Stimulated activated CD4-positive, alpha-beta T cell treated with anti-CD3 and anti-CD28 coated beads, Interleukin-4, amount 100 ng/mL, for 48 hours (primary cell): Measurements from ENCODE around the gene LRP2BP.
"Not testable (repeated sequence)": the region's sequence is repeated elsewhere in the genome, so short reads cannot be mapped to it uniquely, and the experiment has no call there.

Source experiments
- DNase-seq, 2 donors: peaks; one replicate each; pipeline ENCODE4 v3.0.0-alpha.2; 2020; ENCODE audit warnings: low read depth in 2 of 2

LRP2BP gene

GRCh38 chr4:185395956-185396723, 416 bp upstream of the LRP2BP start:
- DNase-seq, result peak; percentile 92 to 93

DNA sequence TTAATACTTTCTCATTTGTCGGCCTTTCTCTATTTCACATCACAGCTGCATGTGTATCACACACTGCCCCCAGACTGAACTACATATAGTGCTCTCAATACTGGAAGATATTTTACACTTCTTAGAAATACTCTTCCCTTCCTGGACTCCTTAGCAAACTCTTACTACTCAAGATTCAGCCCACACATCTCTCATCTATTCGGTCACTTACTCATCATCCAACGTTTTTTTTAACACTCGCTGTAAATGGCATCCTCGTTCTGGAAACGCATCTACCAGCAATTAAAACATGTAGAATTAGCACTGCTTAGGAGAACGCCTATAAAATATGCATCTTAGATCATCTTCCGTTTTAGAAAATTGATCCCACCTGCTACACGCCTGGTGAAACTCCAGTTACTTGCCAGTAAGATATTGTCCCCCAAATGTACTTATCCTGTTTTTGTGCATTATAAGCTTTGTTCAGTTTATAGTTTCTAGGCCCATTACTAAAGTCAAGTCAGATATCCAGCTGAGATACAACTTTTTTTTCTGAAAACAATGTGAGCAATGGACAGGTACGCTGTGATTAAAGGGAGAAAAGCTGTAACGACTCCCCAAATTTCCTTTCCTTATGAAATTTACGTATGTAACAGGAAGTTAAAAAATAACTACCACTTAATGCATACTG, 1.0 kb downstream of the LRP2BP start:
- DNase-seq, result no peak

- DNase-seq, result no peak
Measured at GRCh38 chr4:185392156-185392555, 3.6 kb downstream of the LRP2BP start.

- DNase-seq, result no peak
Measured at GRCh38 chr4:185390941-185391340, 4.8 kb downstream of the LRP2BP start.

- no peak for DNase-seq
Measured at GRCh38 chr4:185387957-185388356, 7.8 kb downstream of the LRP2BP start.

- DNase-seq, result no peak
Measured at GRCh38 chr4:185384930-185385331, 10.8 kb downstream of the LRP2BP start.

DNA sequence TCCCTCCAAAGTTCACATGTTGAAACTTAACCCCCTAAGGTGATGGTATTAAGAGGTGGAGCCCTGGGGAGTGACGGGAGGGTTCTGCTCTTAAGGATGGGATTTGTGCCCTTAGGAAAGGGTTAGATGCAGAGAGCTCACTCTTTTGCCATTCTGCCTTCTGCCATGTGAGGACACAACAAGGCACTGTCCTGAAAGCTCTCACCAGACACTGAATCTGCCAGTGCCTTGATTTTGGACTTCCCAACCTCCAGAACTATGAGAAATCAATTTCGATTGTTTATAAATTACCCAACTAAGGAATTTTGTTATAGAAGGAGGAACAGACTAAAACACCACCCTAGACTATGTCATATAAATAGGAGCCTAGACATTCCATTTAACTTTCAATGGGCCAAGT, 11.7 kb downstream of the LRP2BP start:
- no peak for DNase-seq

GRCh38 chr4:185383451-185383850, 12.3 kb downstream of the LRP2BP start:
- no peak for DNase-seq

- no peak for DNase-seq
Measured at GRCh38 chr4:185382754-185383153, 13.0 kb downstream of the LRP2BP start.

GRCh38 chr4:185381288-185382196, 14.2 kb downstream of the LRP2BP start:
- DNase-seq, result no peak

GRCh38 chr4:185380320-185380719, 15.4 kb downstream of the LRP2BP start:
- DNase-seq, result no peak

DNA sequence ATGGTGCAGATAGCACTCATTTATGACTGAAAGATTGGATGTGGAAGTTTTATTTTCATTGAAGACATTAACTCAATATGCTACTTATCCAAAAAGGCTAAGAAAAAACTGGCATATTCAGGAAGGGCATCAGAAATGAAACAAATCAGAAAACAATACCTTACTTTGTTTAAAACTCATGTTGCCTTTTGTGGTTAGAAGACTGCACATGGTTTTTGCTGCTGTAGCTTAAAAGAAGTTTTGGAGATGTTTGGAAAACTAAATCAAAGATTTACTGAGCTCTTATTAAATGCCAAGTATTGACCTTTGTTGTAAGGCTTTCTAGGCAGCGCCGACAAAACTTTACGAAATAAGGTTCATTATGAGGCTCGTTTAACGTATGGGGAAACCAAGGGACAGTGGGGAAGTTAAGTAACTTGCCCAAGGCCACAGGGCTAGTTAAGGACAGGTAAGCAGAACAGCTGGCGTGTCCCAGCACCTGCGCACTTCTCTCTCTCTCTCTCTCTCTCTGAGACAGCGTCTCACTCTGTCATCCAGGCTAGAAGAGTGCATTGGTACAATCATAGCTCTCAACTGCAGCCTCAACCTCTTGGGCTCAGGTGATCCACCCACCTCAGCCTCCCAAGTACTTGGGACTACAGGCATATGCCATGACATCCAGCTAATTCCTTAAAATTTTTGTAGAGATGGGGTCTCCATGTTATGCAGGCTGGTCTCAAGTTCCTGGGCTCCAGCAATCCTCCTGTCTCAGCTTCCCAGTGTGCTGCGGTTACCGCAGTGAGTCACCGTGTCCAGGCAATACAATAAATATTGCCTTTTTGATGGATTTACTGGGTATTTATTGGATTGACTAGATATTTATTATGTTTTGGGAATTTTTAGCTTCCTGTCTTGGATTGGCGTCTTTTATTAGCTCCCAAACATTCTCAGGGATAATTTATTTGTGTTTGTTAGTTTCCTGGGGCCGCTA, 16.1 kb downstream of the LRP2BP start:
- no peak for DNase-seq

GRCh38 chr4:185378264-185378663, 17.5 kb downstream of the LRP2BP start:
- DNase-seq, result no peak

- no peak for DNase-seq
Measured at GRCh38 chr4:185374573-185374972, 21.2 kb downstream of the LRP2BP start.

DNA sequence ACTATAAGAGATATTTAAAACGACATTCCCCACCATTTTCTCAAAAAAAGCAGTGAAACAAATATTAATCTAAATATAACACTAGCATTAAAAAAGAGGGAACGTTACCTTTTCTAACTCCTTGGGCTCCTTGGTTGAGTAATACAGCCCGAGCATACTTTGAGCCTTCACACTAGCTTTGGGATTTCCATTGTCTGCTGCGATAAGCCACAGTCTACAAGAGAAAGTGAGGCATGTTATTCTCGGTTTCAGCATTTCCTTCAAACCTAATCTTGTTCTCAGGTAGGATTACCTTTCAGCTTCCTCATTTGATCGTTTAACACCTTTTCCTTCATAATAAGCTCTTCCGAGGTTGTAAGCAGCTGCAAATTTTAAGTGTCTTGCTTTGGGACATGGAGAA, 21.7 kb downstream of the LRP2BP start:
- DNase-seq, result no peak

GRCh38 chr4:185371702-185372101, 24.0 kb downstream of the LRP2BP start:
- no peak for DNase-seq

GRCh38 chr4:185370268-185370949, 25.3 kb downstream of the LRP2BP start:
- no peak for DNase-seq

DNA sequence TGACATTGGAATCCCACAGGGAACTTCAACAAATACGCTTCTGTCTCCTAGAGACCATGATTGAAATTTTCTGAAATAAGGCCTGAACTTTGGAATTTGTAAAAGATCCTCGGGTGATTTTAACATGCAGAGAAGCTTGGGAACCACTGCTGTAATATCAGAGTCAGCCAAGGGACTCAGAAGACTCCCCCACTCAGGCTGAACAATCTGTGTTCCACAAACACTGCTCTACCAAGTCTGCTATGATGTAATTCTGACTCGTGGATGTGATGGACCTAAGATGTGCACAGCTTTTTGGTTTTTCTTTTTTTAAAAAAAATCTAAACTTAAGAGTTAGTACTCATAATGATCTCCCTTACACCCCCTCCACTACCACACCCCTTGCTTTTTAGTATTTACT, 26.0 kb downstream of the LRP2BP start:
- no peak for DNase-seq

GRCh38 chr4:185364886-185365285, 30.8 kb downstream of the LRP2BP start:
- no peak for DNase-seq

DNA sequence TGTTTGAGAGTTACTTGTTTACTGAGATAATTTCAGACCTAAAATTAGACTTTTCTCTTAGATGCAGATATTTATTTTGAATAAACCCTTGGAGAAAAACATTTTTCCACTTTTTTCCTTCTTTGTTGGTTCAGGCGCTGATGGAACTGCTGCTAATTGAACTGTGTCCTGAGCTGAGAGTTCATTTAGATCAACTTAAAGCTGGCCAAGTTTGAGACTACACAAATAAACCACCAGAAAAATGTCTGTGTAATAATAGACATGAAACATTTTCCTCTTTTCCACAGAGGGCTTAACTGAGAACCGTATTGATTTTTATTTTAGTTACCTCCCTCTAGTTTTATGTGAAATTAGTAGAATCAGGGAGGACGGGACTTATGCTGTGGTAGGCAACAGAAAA, 32.5 kb downstream of the LRP2BP start:
- DNase-seq, result no peak

GRCh38 chr4:185362570-185362969, 33.2 kb downstream of the LRP2BP start:
- not testable (repeated sequence) for DNase-seq
